Lower lobe of right lung (tissue), 2 donors: Measurements from ENCODE around the gene CRYBA2. TPM values are rescaled to one million over a fixed set of nuclear protein-coding genes. Genes with fewer than 3 reads are reported as not detected.

Source experiments
- ATAC-seq, 2 donors: fragments of 200-7000 bp; cut with Tn5 transposase; one replicate each; pipeline ENCODE4 v1.9.1; 2020 to 2022; ENCODE audit warnings: mild to moderate bottlenecking in 2 of 2, moderate library complexity in 2 of 2
- DNase-seq: peaks from one replicate; pipeline ENCODE4 v3.0.0-alpha.2; 2020
- H3K27ac ChIP-seq: fragments of 200-600 bp; one replicate; pipeline ENCODE4 v1.8.0; 2022
- H3K27me3 ChIP-seq: fragments of 200-600 bp; one replicate; pipeline ENCODE4 v1.8.0; 2022; ENCODE audit warnings: low read depth
- H3K36me3 ChIP-seq: fragments of 200-600 bp; one replicate; pipeline ENCODE4 v1.8.0; 2022; ENCODE audit warnings: mild to moderate bottlenecking
- H3K4me1 ChIP-seq: fragments of 200-600 bp; one replicate; pipeline ENCODE4 v1.8.0; 2022
- H3K4me3 ChIP-seq: fragments of 200-600 bp; one replicate; pipeline ENCODE4 v1.8.0; 2022; ENCODE audit warnings: mild to moderate bottlenecking
- H3K9me3 ChIP-seq: fragments of 200-600 bp; one replicate; pipeline ENCODE4 v1.8.0; 2022
- CTCF ChIP-seq: fragments of 200-600 bp; IDR thresholded peaks from one replicate; pipeline ENCODE4 v1.8.0; 2022; ENCODE audit warnings: antibody characterized with exemption, mild to moderate bottlenecking
- intact Hi-C: fragments of 100-400 bp; cut with DNase I; formaldehyde crosslinking; loops from one replicate; pipeline ENCODE4 v1.11.0; 2022
- total RNA-seq: library from RNA; stranded (reverse); fragmentation: NEBNext Ultra II Directional; extraction: Animal tissue kit (Norgen Biotek cat#: 25700); gene quantifications from one replicate; pipeline ENCODE4 v1.2.1, GENCODE V29; 2021
- donor health status: DM: no; HTN: yes; CAD: no; lungs with severe emphysema.

CRYBA2 gene
- total RNA-seq, 1 donor from 2014 or later = not detected

- no peaks in the 10 kb centered on the region for H3K9me3 ChIP-seq
- peak; percentile 70 for DNase-seq
- H3K4me3 ChIP-seq = peak within 1 kb of the TSS; percentile 46
- no peak within 1 kb of the TSS for H3K27ac ChIP-seq
- peaks cover 70% of the 10 kb centered on the region for H3K27me3 ChIP-seq
- peak; percentile 74 to 75 for ATAC-seq
- no peaks in the 10 kb centered on the region for H3K36me3 ChIP-seq
- intact Hi-C loops = no loop called here
- TF ChIP-seq CTCF = no peak
- peaks cover 8% of the 10 kb centered on the region for H3K4me1 ChIP-seq
Observed at GRCh38 chr2:218959141-218959731, 34.0 kb downstream of the CRYBA2 start, which contains the start of gene CDK5R2. CDK5R2 (plus strand) TSS chr2:218959666; CDS start chr2:218959821, 155 bp downstream.

GRCh38 chr2:218958276-218958675 is 34.9 kb downstream of the CRYBA2 start:
- peaks cover 8% of the 10 kb centered on the region for H3K4me1 ChIP-seq
- H3K9me3 ChIP-seq = no peaks in the 10 kb centered on the region
- no peak for TF ChIP-seq CTCF
- ATAC-seq = no peak
- H3K4me3 ChIP-seq = no peak overlapping the region
- H3K27me3 ChIP-seq = peaks cover 64% of the 10 kb centered on the region
- intact Hi-C loops = no loop called here
- H3K27ac ChIP-seq = no peak overlapping the region
- H3K36me3 ChIP-seq = no peaks in the 10 kb centered on the region
- DNase-seq = no peak

GRCh38 chr2:218957671-218958070 is 35.6 kb downstream of the CRYBA2 start:
- Histone ChIP-seq H3K4me3 (no peak overlapping the region), H3K27ac (no peak overlapping the region), H3K36me3 (no peaks in the 10 kb centered on the region), H3K27me3 (peaks cover 58% of the 10 kb centered on the region), H3K4me1 (peaks cover 8% of the 10 kb centered on the region), H3K9me3 (no peaks in the 10 kb centered on the region)
- intact Hi-C loops = no loop called here
- no peak for TF ChIP-seq CTCF
- ATAC-seq (no peak), DNase-seq (no peak)

GRCh38 chr2:218956039-218956438 is 37.2 kb downstream of the CRYBA2 start:
- Histone ChIP-seq H3K9me3 (no peaks in the 10 kb centered on the region), H3K36me3 (no peaks in the 10 kb centered on the region), H3K4me1 (peaks cover 8% of the 10 kb centered on the region), H3K27ac (no peak overlapping the region), H3K27me3 (peaks cover 42% of the 10 kb centered on the region), H3K4me3 (no peak overlapping the region)
- intact Hi-C loops = no loop called here
- no peak for DNase-seq
- no peak for ATAC-seq
- TF ChIP-seq CTCF = no peak

GRCh38 chr2:218954541-218955300 is 38.5 kb downstream of the CRYBA2 start:
- no peak for DNase-seq
- intact Hi-C loops = no loop called here
- no peaks in the 10 kb centered on the region for H3K36me3 ChIP-seq
- no peak for ATAC-seq
- no peak for TF ChIP-seq CTCF
- peaks cover 34% of the 10 kb centered on the region for H3K27me3 ChIP-seq
- no peaks in the 10 kb centered on the region for H3K4me1 ChIP-seq
- H3K4me3 ChIP-seq = no peak overlapping the region
- no peak overlapping the region for H3K27ac ChIP-seq
- H3K9me3 ChIP-seq = no peaks in the 10 kb centered on the region
